Measurements from ENCODE around the gene IL22RA1. TPM values are rescaled to one million over a fixed set of nuclear protein-coding genes. Genes with fewer than 3 reads are reported as not detected.

Gene IL22RA1
- total and polyA plus RNA-seq, 2 of the 8 experiments (the other 6 are each of a cell fraction or from before 2014, with no cell fraction given): 0.17 to 0.32 TPM

DNA sequence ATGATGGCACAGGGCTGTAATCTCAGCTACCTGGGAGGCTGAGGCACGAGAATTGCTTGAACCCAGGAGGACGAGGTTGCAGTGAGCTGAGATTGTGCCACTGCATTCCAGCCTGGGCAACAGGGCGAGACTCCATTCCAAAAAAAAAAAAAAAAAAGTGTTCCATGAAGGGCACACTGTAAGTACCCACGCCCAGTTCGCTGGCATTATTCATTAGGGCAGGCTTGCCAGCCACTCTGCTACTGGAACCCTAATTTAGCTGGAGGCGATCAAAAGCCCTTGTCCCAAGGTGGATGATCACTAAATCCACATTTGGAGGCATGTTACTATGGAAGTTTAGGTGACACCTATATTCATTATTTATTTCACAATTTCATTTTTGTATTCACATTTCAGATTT is 39.1 kb upstream of the IL22RA1 start (continued):
- TF ChIP-seq SRF (IDR thresholded peaks at IDR 0.05; ENCODE audit: low read depth, low read length) (no peak), BCL11A (IDR thresholded peaks at IDR 0.05; ENCODE audit: low read depth in 2 of 2, low read length in 2 of 2) (no peak), CHD2 (IDR thresholded peaks at IDR 0.05; ENCODE audit: low read length) (no peak), JUN (IDR thresholded peaks at IDR 0.05; ENCODE audit: low read depth, low read length) (no peak)
- TF ChIP-seq, protein P1, sequence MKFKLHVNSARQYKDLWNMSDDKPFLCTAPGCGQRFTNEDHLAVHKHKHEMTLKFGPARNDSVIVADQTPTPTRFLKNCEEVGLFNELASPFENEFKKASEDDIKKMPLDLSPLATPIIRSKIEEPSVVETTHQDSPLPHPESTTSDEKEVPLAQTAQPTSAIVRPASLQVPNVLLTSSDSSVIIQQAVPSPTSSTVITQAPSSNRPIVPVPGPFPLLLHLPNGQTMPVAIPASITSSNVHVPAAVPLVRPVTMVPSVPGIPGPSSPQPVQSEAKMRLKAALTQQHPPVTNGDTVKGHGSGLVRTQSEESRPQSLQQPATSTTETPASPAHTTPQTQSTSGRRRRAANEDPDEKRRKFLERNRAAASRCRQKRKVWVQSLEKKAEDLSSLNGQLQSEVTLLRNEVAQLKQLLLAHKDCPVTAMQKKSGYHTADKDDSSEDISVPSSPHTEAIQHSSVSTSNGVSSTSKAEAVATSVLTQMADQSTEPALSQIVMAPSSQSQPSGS (IDR thresholded peaks at IDR 0.05; ENCODE audit: low read length): no peak
